ENCODE data around the gene MTX3. TPM values are rescaled to one million over a fixed set of nuclear protein-coding genes. Genes with fewer than 3 reads are reported as not detected.

Gene MTX3
- total RNA-seq, 1 donor from 2014 or later = 7.5 TPM

- no peak for DNase-seq (ENCODE audit: low spot score in 2 of 2)
- Histone ChIP-seq H3K9me3 (no peaks in the 10 kb centered on the region), H3K27ac (no peak overlapping the region), H3K36me3 (peaks cover 0 to 5% of the 10 kb centered on the region in 2 donors), H3K4me1 (peaks cover 0 to 8% of the 10 kb centered on the region in 2 donors), H3K4me3 (no peak overlapping the region), H3K27me3 (no peaks in the 10 kb centered on the region)
- TF ChIP-seq CTCF (IDR thresholded peaks at IDR 0.05) = no peak
- intact Hi-C loops (cut with DNase I) = loop anchor here (5.0 kb wide), 2 partner anchors 381 to 659 kb away; partner anchors contain the start of genes DHFR, MSH3 and TENT2
These were observed 2.0 kb upstream of the MTX3 start for GRCh38 chr5:79992891-79993657.

- Histone ChIP-seq H3K27me3 (no peaks in the 10 kb centered on the region), H3K9me3 (no peaks in the 10 kb centered on the region), H3K4me1 (peaks cover 0 to 8% of the 10 kb centered on the region in 2 donors), H3K27ac (no peak overlapping the region), H3K4me3 (peak overlapping the region; percentile 64 to 89), H3K36me3 (peaks cover 17 to 32% of the 10 kb centered on the region in 2 donors)
- no peak for DNase-seq (ENCODE audit: low spot score in 2 of 2)
- intact Hi-C loops (cut with DNase I) = loop anchor here (5.0 kb wide), 2 partner anchors 378 to 662 kb away; partner anchors contain the start of genes DHFR, MSH3 and TENT2
- TF ChIP-seq CTCF (IDR thresholded peaks at IDR 0.05) = no peak
These were observed 861 bp downstream of the MTX3 start for GRCh38 chr5:79990205-79990597.

DNA sequence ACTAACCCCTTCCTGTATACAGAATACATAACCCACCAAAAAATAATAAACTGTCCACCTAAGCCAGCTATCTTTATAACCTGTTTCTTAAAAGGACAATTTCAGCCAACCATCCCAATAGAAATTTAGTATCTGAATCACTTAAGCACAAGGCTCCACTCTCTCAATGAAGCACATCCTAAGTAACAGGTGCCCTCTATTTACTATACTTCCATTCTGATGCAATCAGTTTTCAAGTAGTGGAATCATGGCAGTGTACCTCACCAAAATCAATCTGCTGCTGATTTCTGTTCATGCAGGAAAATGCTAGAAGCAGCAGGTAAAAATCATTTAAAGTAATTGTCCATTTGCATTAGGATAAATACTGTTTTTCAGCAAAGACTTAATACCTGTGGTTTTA is 4.8 kb downstream of the MTX3 start:
- DNase-seq (ENCODE audit: low spot score in 2 of 2) = no peak
- H3K9me3 ChIP-seq = no peaks in the 10 kb centered on the region
- H3K27ac ChIP-seq = no peak overlapping the region
- no peaks in the 10 kb centered on the region for H3K4me1 ChIP-seq
- no peak overlapping the region for H3K4me3 ChIP-seq
- intact Hi-C loops (cut with DNase I) = no loop called here
- no peaks in the 10 kb centered on the region for H3K27me3 ChIP-seq
- H3K36me3 ChIP-seq = peaks cover 43 to 70% of the 10 kb centered on the region in 2 donors
- no peak for TF ChIP-seq CTCF (IDR thresholded peaks at IDR 0.05)

GRCh38 chr5:79985288-79985687 is 5.8 kb downstream of the MTX3 start:
- TF ChIP-seq CTCF (IDR thresholded peaks at IDR 0.05) = no peak
- no peaks in the 10 kb centered on the region for H3K9me3 ChIP-seq
- H3K36me3 ChIP-seq = peaks cover 43 to 79% of the 10 kb centered on the region in 2 donors
- H3K27me3 ChIP-seq = no peaks in the 10 kb centered on the region
- intact Hi-C loops (cut with DNase I) = no loop called here
- H3K4me3 ChIP-seq = no peak overlapping the region
- DNase-seq (ENCODE audit: low spot score in 2 of 2) = no peak
- H3K4me1 ChIP-seq = no peaks in the 10 kb centered on the region
- no peak overlapping the region for H3K27ac ChIP-seq

GRCh38 chr5:79984363-79984762 is 6.7 kb downstream of the MTX3 start:
- no peaks in the 10 kb centered on the region for H3K4me1 ChIP-seq
- no peaks in the 10 kb centered on the region for H3K27me3 ChIP-seq
- H3K9me3 ChIP-seq = no peaks in the 10 kb centered on the region
- H3K36me3 ChIP-seq = peaks cover 43 to 81% of the 10 kb centered on the region in 2 donors
- no peak overlapping the region for H3K4me3 ChIP-seq
- no peak for DNase-seq (ENCODE audit: low spot score in 2 of 2)
- H3K27ac ChIP-seq = no peak overlapping the region
- no peak for TF ChIP-seq CTCF (IDR thresholded peaks at IDR 0.05)
- intact Hi-C loops (cut with DNase I) = no loop called here
